Measurements from ENCODE around the gene MOSPD2. TPM values are rescaled to one million over a fixed set of nuclear protein-coding genes. Genes with fewer than 3 reads are reported as not detected.

The MOSPD2 gene
- total and polyA plus RNA-seq, 3 experiments from 2014 or later, result 7.4 to 9.3 (median 8.3) TPM

DNA sequence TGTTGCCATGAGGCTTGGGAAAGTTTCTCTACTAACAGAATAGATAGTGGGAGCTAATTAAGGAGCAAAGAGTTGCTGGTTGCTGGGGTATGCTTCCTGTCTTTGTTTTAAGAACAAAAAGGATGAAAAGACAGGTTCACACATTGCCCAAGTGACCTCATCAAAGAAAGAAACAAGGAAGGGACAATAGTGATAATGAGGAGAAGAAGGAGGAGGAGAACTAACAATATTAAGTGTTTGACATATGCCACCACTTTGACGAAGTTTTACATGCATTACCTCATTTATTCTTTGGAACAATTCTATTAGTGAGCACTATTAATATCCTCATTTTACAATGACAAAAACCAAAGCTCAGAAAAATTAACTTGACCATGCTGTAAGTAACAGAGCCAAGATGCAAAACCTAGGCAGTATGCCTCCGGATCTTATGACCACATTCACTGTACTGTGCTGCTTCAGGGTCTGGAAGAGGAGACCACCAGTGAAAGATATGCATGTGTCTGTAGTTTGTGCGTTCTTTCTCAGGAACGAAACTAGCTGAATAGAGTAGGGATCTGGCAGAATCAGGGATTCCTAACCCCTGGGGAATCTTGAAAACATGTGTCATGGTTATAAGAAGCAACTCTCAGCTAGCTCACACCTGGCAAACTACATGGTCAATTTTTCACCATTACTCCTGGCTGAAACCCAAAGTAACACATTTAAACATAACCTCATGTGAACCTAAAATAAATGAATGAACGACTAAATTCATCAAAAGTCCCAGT, 83.8 kb downstream of the MOSPD2 start:
- ChIA-PET CTCF (no interaction called here), POLR2A (no interaction called here)
- no peak overlapping the region for H3K27ac Mint-ChIP-seq

DNA sequence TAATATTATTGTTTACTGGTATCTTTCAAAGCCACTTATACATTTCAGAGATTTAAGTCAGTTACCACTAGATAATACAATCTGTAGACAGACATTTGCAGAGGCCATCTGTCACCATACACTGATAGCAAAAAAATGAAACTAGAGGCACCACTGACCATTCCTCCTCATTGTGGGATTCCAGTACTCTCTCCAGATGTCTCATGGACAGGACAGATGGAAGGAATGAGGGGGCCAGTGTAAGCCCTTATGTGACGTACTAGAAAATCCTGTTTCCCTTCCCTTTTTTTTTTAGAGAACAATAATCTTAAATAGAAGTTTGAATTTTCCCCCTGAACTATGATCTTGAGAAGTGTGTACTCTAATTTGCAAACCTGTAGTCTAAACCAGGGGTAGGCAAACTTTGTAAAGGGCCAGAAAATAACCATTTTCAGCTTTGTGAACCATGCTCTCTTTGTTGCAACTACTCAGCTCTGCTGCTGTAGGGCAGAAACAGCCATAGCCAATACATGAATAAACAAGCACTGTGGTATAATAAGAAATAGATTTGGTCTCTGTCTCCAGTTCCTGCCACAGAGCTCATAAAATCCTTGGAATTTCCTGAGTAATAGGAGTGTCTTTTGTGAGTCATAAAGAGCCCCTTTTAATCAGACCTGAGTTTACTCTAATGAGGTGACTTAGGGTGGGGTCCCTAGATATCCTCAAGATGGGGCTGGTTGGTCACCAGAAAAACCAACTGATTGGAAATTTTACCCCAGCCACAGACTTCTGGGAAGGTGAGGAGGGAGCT, 90.4 kb downstream of the MOSPD2 start:
- DNase-seq, result no peak
- H3K4me1 Mint-ChIP-seq, result no peaks in the 10 kb centered on the region
- no peak overlapping the region for H3K4me3 Mint-ChIP-seq
- Histone ChIP-seq H3K27ac (ENCODE audit: low read depth, low read length) (no peak overlapping the region), H3K36me3 (ENCODE audit: insufficient read depth, low read length) (no peaks in the 10 kb centered on the region), H3K4me3 (ENCODE audit: low read length) (no peak overlapping the region), H3K27me3 (ENCODE audit: insufficient read depth, low read length, poor library complexity, severe bottlenecking) (no peaks in the 10 kb centered on the region), H3K4me1 (ENCODE audit: insufficient read depth, low read length) (no peaks in the 10 kb centered on the region), H3K9me3 (ENCODE audit: low read length) (no peaks in the 10 kb centered on the region)
- no peaks in the 10 kb centered on the region for H3K36me3 Mint-ChIP-seq
- peaks cover 0 to 5% (median 0%) of the 10 kb centered on the region in 5 donors for H3K9me3 Mint-ChIP-seq
- ChIA-PET POLR2A (no interaction called here), CTCF (no interaction called here)
- H3K27me3 Mint-ChIP-seq, result peaks cover 0 to 6% of the 10 kb centered on the region in 2 donors
- peak overlapping the region in 1 of 8 donors; percentile 39 for H3K27ac Mint-ChIP-seq

More for the DNA sequence above, 83.8 kb downstream of the MOSPD2 start:
- Mint-ChIP-seq H3K4me1 (no peaks in the 10 kb centered on the region), H3K36me3 (peaks cover 0 to 3% (median 2%) of the 10 kb centered on the region in 3 donors), H3K9me3 (peaks cover 0 to 10% (median 2%) of the 10 kb centered on the region in 5 donors), H3K27me3 (peaks cover 0 to 3% of the 10 kb centered on the region in 2 donors), H3K4me3 (no peak overlapping the region)
- no peak for DNase-seq
- Histone ChIP-seq H3K27ac (ENCODE audit: low read depth, low read length) (no peak overlapping the region), H3K4me1 (ENCODE audit: insufficient read depth, low read length) (no peaks in the 10 kb centered on the region), H3K36me3 (ENCODE audit: insufficient read depth, low read length) (no peaks in the 10 kb centered on the region), H3K27me3 (ENCODE audit: insufficient read depth, low read length, poor library complexity, severe bottlenecking) (no peaks in the 10 kb centered on the region), H3K9me3 (ENCODE audit: low read length) (no peaks in the 10 kb centered on the region), H3K4me3 (ENCODE audit: low read length) (no peak overlapping the region)

DNA sequence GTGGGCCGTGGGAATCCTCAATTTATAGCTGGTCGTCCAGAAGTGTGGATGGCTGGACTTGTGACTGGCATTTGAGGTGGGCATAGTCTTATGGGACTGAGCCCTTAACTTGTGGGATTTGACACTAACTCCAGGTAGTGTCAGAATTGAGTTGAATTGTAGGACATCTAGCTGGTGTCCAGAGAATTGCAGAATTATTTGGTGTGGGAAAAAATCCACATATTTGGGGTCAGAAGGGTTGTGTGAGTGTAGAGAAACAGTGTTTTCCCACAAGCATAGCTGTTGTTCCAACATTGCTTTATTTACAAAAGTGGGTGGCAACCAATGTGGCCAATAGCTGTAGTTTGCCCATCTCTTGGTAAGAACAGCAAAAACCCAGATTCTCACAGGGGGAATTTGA, 91.3 kb downstream of the MOSPD2 start:
- Histone ChIP-seq H3K4me1 (ENCODE audit: insufficient read depth, low read length) (no peaks in the 10 kb centered on the region), H3K36me3 (ENCODE audit: insufficient read depth, low read length) (no peaks in the 10 kb centered on the region), H3K27ac (ENCODE audit: low read depth, low read length) (no peak overlapping the region), H3K4me3 (ENCODE audit: low read length) (no peak overlapping the region), H3K27me3 (ENCODE audit: insufficient read depth, low read length, poor library complexity, severe bottlenecking) (no peaks in the 10 kb centered on the region), H3K9me3 (ENCODE audit: low read length) (no peaks in the 10 kb centered on the region)
- Mint-ChIP-seq H3K9me3 (peaks cover 0 to 5% (median 0%) of the 10 kb centered on the region in 5 donors), H3K4me3 (no peak overlapping the region), H3K27me3 (peaks cover 0 to 6% of the 10 kb centered on the region in 2 donors), H3K27ac (no peak overlapping the region), H3K4me1 (no peaks in the 10 kb centered on the region), H3K36me3 (no peaks in the 10 kb centered on the region)
- no peak for DNase-seq
- ChIA-PET CTCF (no interaction called here), POLR2A (no interaction called here)

Other genes starting within 250 kb of the MOSPD2 start
- gene FANCB, start 352 bp upstream of the MOSPD2 start, total RNA-seq, result 10 to 100 TPM; 10.2 to 10.9 TPM
- gene FANCB, start 352 bp upstream of the MOSPD2 start, polyA plus RNA-seq, result 2.2 TPM

Measured in CD8-positive, alpha-beta memory T cell (primary cell).